IMR-90 (cell line): Measurements from ENCODE around the gene C16orf86. TPM values are rescaled to one million over a fixed set of nuclear protein-coding genes. Genes with fewer than 3 reads are reported as not detected.

ENCODE experiments used
- ATAC-seq: fragments of 200-7000 bp; cut with Tn5 transposase; 2 replicates; pipeline ENCODE4 v1.9.1; 2020; ENCODE audit warnings: low read depth, mild to moderate bottlenecking, moderate library complexity
- BruUV-seq: library from RNA; stranded (reverse); fragments of 400-500 nt; replicated peaks from 2 replicates; lab custom pipeline; 2021; lab: Mats Ljungman, UMichigan
- CTCF ChIA-PET: fragments of 300-600 bp; formaldehyde crosslinking; extraction: SDS; loops from one replicate; lab custom pipeline; 2021; ENCODE audit warnings: antibody characterized with exemption; lab: Yijun Ruan, JAX
- POLR2A ChIA-PET: fragments of 300-600 bp; sonication (Branson Sonifier 250); formaldehyde crosslinking; loops from one replicate; lab custom pipeline; 2022; ENCODE audit warnings: antibody characterized with exemption; ENCODE audit not compliant: unreplicated experiment; lab: Charles Lee
- DNase-seq: peaks from one replicate; pipeline ENCODE4 v3.0.0; 2013
- H2AFZ ChIP-seq: replicated peaks from 2 replicates; pipeline ENCODE3; 2013; ENCODE audit warnings: low read length, mild to moderate bottlenecking; ENCODE audit not compliant: poor library complexity
- H2AK5ac ChIP-seq: 2 replicates; pipeline ENCODE4 v1.6.1; 2013; ENCODE audit warnings: low read depth, low read length, inconsistent platforms
- H2AK9ac ChIP-seq: replicated peaks from 2 replicates; pipeline ENCODE3; 2013; ENCODE audit warnings: mild to moderate bottlenecking, low read depth, low read length, moderate library complexity; ENCODE audit not compliant: poor library complexity
- H2BK120ac ChIP-seq: 2 replicates; pipeline ENCODE4 v1.6.1; 2013; ENCODE audit warnings: low read depth, low read length, inconsistent platforms
- H2BK15ac ChIP-seq: 3 replicates; pipeline ENCODE4 v1.6.1; 2013; ENCODE audit warnings: low read depth, low read length, inconsistent platforms
- H2BK20ac ChIP-seq: 2 replicates; pipeline ENCODE4 v1.6.1; 2013; ENCODE audit warnings: low read depth, mild to moderate bottlenecking, inconsistent platforms, low read length, moderate library complexity
- H2BK5ac ChIP-seq: 2 replicates; pipeline ENCODE4 v1.6.1; 2013; ENCODE audit warnings: mild to moderate bottlenecking, low read depth, low read length, inconsistent platforms; ENCODE audit not compliant: poor library complexity, severe bottlenecking
- H3K14ac ChIP-seq: replicated peaks from 2 replicates; pipeline ENCODE4 v1.6.1; 2013; ENCODE audit warnings: low read depth, low read length, inconsistent platforms
- H3K18ac ChIP-seq: 2 replicates; pipeline ENCODE4 v1.6.1; 2013; ENCODE audit warnings: low read depth, low read length, control low read depth
- H3K23ac ChIP-seq: 2 replicates; pipeline ENCODE4 v1.6.1; 2013; ENCODE audit warnings: low read depth, low read length, inconsistent platforms
- H3K27ac ChIP-seq: 2 replicates; pipeline ENCODE4 v1.5.1; 2013; ENCODE audit warnings: mild to moderate bottlenecking, control low read depth, low read length; ENCODE audit not compliant: insufficient read depth
- H3K27me3 ChIP-seq: 2 replicates; pipeline ENCODE4 v1.6.1; 2013; ENCODE audit warnings: low read length; ENCODE audit not compliant: control insufficient read depth, insufficient read depth
- H3K36me3 ChIP-seq: 2 replicates; pipeline ENCODE4 v1.6.1; 2013; ENCODE audit warnings: low read length, mixed read lengths; ENCODE audit not compliant: control insufficient read depth, insufficient read depth
- H3K4ac ChIP-seq: 2 replicates; pipeline ENCODE4 v1.6.1; 2013; ENCODE audit warnings: low read depth, low read length, inconsistent platforms
- H3K4me1 ChIP-seq: 2 replicates; pipeline ENCODE4 v1.6.1; 2013; ENCODE audit warnings: low read length, mixed read lengths; ENCODE audit not compliant: control insufficient read depth, insufficient read depth
- H3K4me2 ChIP-seq: 2 replicates; pipeline ENCODE4 v1.6.1; 2013; ENCODE audit warnings: low read depth, mild to moderate bottlenecking, control low read depth, low read length, moderate library complexity
- H3K4me3 ChIP-seq: 2 replicates; pipeline ENCODE4 v1.5.1; 2013; ENCODE audit warnings: low read depth, mild to moderate bottlenecking, control low read depth, low read length, moderate library complexity; ENCODE audit not compliant: insufficient read depth
- H3K56ac ChIP-seq: 2 replicates; pipeline ENCODE4 v1.6.1; 2013; ENCODE audit warnings: low read length, inconsistent platforms; ENCODE audit not compliant: insufficient read depth; ENCODE audit errors: extremely low read depth
- H3K79me1 ChIP-seq, 2 experiments: 2 replicates each; pipeline ENCODE4 v1.6.1; 2013; ENCODE audit warnings: low read length in 2 of 2, inconsistent platforms in 1 of 2, low read depth in 1 of 2
- H3K9ac ChIP-seq: 2 replicates; pipeline ENCODE4 v1.6.1; 2013; ENCODE audit warnings: low read depth, low read length, control low read depth
- H3K9me1 ChIP-seq: 2 replicates; pipeline ENCODE4 v1.6.1; 2013; ENCODE audit warnings: low read length, inconsistent platforms; ENCODE audit not compliant: insufficient read depth
- H3K9me3 ChIP-seq: 2 replicates; pipeline ENCODE4 v1.6.1; 2013; ENCODE audit warnings: low read length; ENCODE audit not compliant: control insufficient read depth, insufficient read depth
- H4K20me1 ChIP-seq: 2 replicates; pipeline ENCODE4 v1.6.1; 2013; ENCODE audit warnings: low read length, inconsistent platforms; ENCODE audit not compliant: insufficient read depth
- H4K5ac ChIP-seq: 2 replicates; pipeline ENCODE4 v1.6.1; 2013; ENCODE audit warnings: mild to moderate bottlenecking, low read depth, low read length, control low read depth
- H4K8ac ChIP-seq, 2 experiments: 2 replicates each; pipeline ENCODE4 v1.6.1; 2013; ENCODE audit warnings: low read depth in 2 of 2, low read length in 2 of 2, control low read depth in 1 of 2, inconsistent platforms in 1 of 2
- H4K91ac ChIP-seq: 2 replicates; pipeline ENCODE4 v1.6.1; 2013; ENCODE audit warnings: low read depth, low read length, inconsistent platforms; ENCODE audit not compliant: insufficient read depth
- BHLHE40 ChIP-seq: fragments of 150-350 bp; IDR thresholded peaks from 2 replicates; pipeline ENCODE4 v1.6.1; 2016; ENCODE audit warnings: mild to moderate bottlenecking, low read depth, low read length
- CHD1 ChIP-seq: IDR thresholded peaks from 2 replicates; pipeline ENCODE4 v1.6.1; 2012; ENCODE audit warnings: low read depth, low read length, improper control_type of control experiment
- FOS ChIP-seq: fragments of 150-350 bp; IDR thresholded peaks from 2 replicates; pipeline ENCODE4 v1.6.1; 2016; ENCODE audit warnings: low read depth, low read length
- MAZ ChIP-seq: IDR thresholded peaks from 2 replicates; pipeline ENCODE4 v1.6.1; 2012; ENCODE audit warnings: low read depth, mild to moderate bottlenecking, low read length, improper control_type of control experiment, moderate library complexity, borderline replicate concordance
- POLR2A ChIP-seq: IDR thresholded peaks from 2 replicates; pipeline ENCODE4 v1.6.1; 2012; ENCODE audit warnings: mild to moderate bottlenecking, low read depth, low read length
- RAD21 ChIP-seq: IDR thresholded peaks from 2 replicates; pipeline ENCODE4 v1.6.1; 2012; ENCODE audit warnings: low read length, improper control_type of control experiment
- RCOR1 ChIP-seq: IDR thresholded peaks from 2 replicates; pipeline ENCODE4 v1.6.1; 2012; ENCODE audit warnings: mild to moderate bottlenecking, low read length, improper control_type of control experiment; ENCODE audit not compliant: insufficient replicate concordance
- WGBS, 2 experiments: methylation state at CpG; one replicate each; pipeline versions ENCODE4 v1.1.5 to v1.1.7; 2013; ENCODE audit warnings: missing lambda C conversion rate in 2 of 2; ENCODE audit not compliant: insufficient read length in 1 of 2; ENCODE audit errors: extremely low coverage in 2 of 2; 5-methylcytosine and 5-hydroxymethylcytosine counted together
- dilution Hi-C: fragments of 300-500 bp; cut with HindIII; formaldehyde crosslinking; loops from one replicate; pipeline ENCODE4 v1.14.3; 2018; ENCODE audit warnings: low sequenced_read_pairs; ENCODE audit not compliant: unreplicated experiment
- in situ Hi-C: fragments of 300-500 bp; cut with MboI; formaldehyde crosslinking; loops from 3 replicates; pipeline ENCODE4 v1.14.3; 2019; ENCODE audit warnings: low sequenced_read_pairs, inconsistent platforms, mixed read lengths
- intact Hi-C: fragments of 100-400 bp; cut with micrococcal nuclease; formaldehyde crosslinking; loops from 2 replicates; pipeline ENCODE4 v1.10.0; 2022
- polyA plus RNA-seq, 3 experiments: library from polyadenylated mRNA; depleted of rRNA; stranded (reverse); fragments of >200 nt; gene quantifications; 2 replicates each; pipeline ENCODE4 v1.2.3, GENCODE V29; 2012; ENCODE audit warnings: low replicate concordance in 1 of 3
- total RNA-seq: library from RNA; depleted of rRNA; stranded (reverse); fragments of >200 nt; gene quantifications from 2 replicates; pipeline ENCODE4 v1.2.3, GENCODE V29; 2012

Gene C16orf86
- total and polyA plus RNA-seq, 2 of the 4 experiments (the other 2 are of a cell fraction): 0.54 to 0.70 TPM

- 92% methylated on average over 2 of the region's 9 CpGs; no CpG with 5 or more reads in 1 of the 2 experiments for WGBS, 2 experiments
- Histone ChIP-seq H3K4ac (no peak overlapping the region), H3K79me1 (no peaks in the 10 kb centered on the region), H3K36me3 (peaks cover 3% of the 10 kb centered on the region; the same call in 1 of the 2 replicates), H3K14ac (no peak overlapping the region), H3K4me3 (no peak overlapping the region), H4K5ac (no peak overlapping the region), H4K20me1 (peaks cover 5% of the 10 kb centered on the region), H4K91ac (no peak overlapping the region), H3K23ac (no peak overlapping the region), H3K4me1 (peaks cover 5% of the 10 kb centered on the region; the same call in 1 of the 2 replicates), H2AFZ (no peak overlapping the region), H3K9me1 (no peaks in the 10 kb centered on the region), H3K4me2 (no peak overlapping the region), H2AK9ac (no peak overlapping the region), H3K56ac (no peak overlapping the region), H2AK5ac (no peak overlapping the region), H2BK5ac (no peak overlapping the region), H3K9ac (no peak overlapping the region), H3K18ac (no peak overlapping the region), H3K9me3 (no peaks in the 10 kb centered on the region), H4K8ac (no peak overlapping the region), H2BK20ac (no peak overlapping the region), H2BK120ac (no peak overlapping the region), H3K27me3 (peaks cover 45% of the 10 kb centered on the region), H2BK15ac (no peak overlapping the region), H3K27ac (no peak overlapping the region)
- in situ Hi-C loops (no loop called here), intact Hi-C loops (loop anchor here (1.0 to 5.0 kb wide), 4 partner anchors 37 to 123 kb away; partner anchors contain the start of gene CTCF), dilution Hi-C loops (no loop called here)
- BruUV-seq: no TSS peak
- DNase-seq (no peak), ATAC-seq (no peak)
- POLR2A ChIA-PET: no interaction called here
- CTCF ChIA-PET: interaction anchor here (2.9 kb wide), 1 partner anchor 123 kb away, joined by 9 read pairs; no protein-coding TSS in a partner anchor
- TF ChIP-seq CHD1 (no peak), MAZ (no peak), RCOR1 (no peak), FOS (no peak), BHLHE40 (no peak), POLR2A (no peak), RAD21 (no peak)
Observed at GRCh38 chr16:67644038-67644437, 22.6 kb upstream of the C16orf86 start.
